Activated CD4-positive, alpha-beta T cell treated with anti-CD3 and anti-CD28 coated beads, Interleukin-2, amount 10 ng/mL, durations not matched to agents 24 days and 14 days (primary cell): ENCODE data around the gene UBTF. TPM values are rescaled to one million over a fixed set of nuclear protein-coding genes. Genes with fewer than 3 reads are reported as not detected.

Source experiments
- DNase-seq: peaks from one replicate; pipeline ENCODE4 v3.0.0; 2022
- H3K27ac Mint-ChIP-seq: one replicate; pipeline ENCODE4 v1.8.0; 2022; ENCODE audit warnings: mild to moderate bottlenecking, mixed read lengths
- H3K27me3 Mint-ChIP-seq: one replicate; pipeline ENCODE4 v1.8.0; 2022; ENCODE audit warnings: mixed read lengths
- H3K36me3 Mint-ChIP-seq: one replicate; pipeline ENCODE4 v1.8.0; 2022; ENCODE audit warnings: low read depth, mild to moderate bottlenecking, mixed read lengths
- H3K4me1 Mint-ChIP-seq: one replicate; pipeline ENCODE4 v1.8.0; 2021; ENCODE audit warnings: mixed read lengths
- H3K4me3 Mint-ChIP-seq: one replicate; pipeline ENCODE4 v1.8.0; 2022; ENCODE audit warnings: mild to moderate bottlenecking, moderate library complexity, mixed read lengths
- H3K9me3 Mint-ChIP-seq: one replicate; pipeline ENCODE4 v1.8.0; 2021; ENCODE audit warnings: mixed read lengths
- intact Hi-C: fragments of 100-400 bp; cut with micrococcal nuclease; formaldehyde crosslinking; loops from one replicate; pipeline ENCODE4 v1.15.1; 2023
- total RNA-seq: library from RNA; stranded (reverse); gene quantifications from 2 replicates; pipeline ENCODE4 v1.2.3, GENCODE V29; 2022

UBTF gene
- total RNA-seq, 1 donor from 2014 or later = 195 TPM

DNA sequence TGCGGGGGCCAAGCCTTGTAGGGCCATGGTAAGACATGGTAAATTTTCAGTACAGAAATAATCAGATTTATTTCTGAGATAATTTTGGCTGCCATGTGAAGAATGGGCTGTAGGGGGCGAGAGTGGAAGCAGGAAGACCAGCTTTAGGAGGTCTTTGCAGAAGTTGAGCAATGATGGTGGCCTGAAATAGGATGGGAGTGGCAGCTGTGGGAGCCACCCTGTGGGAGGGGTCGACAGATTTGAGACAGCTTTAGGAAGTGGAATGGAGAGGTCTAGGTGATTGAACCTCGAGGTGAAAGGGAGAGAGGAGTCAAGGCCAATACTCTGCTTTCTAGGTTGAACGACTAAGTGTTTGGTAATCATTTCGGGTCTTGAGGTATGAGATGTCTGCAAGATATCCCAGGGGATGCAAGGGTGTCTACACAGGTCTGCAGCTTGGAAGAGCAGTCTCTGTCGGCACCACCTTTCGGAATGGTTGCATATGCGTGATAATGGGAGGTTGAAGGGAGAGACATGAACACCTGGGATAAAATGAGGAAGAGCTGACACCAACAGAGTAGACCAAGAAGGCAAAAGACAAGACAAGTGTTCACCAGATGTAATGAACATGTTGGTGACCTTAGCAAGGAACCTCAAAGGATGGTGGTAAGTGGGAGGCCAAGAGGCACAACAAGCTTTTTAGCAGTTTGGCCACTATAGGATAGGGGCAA lies 15.6 kb downstream of the UBTF start:
- H3K4me1 Mint-ChIP-seq = peaks cover 42% of the 10 kb centered on the region
- intact Hi-C loops = no loop called here
- no peaks in the 10 kb centered on the region for H3K27me3 Mint-ChIP-seq
- H3K36me3 Mint-ChIP-seq = peaks cover 26% of the 10 kb centered on the region
- peak overlapping the region; percentile 73 for H3K27ac Mint-ChIP-seq
- DNase-seq = peak; percentile 87
- H3K9me3 Mint-ChIP-seq = no peaks in the 10 kb centered on the region
- H3K4me3 Mint-ChIP-seq = peak overlapping the region; percentile 11

DNA sequence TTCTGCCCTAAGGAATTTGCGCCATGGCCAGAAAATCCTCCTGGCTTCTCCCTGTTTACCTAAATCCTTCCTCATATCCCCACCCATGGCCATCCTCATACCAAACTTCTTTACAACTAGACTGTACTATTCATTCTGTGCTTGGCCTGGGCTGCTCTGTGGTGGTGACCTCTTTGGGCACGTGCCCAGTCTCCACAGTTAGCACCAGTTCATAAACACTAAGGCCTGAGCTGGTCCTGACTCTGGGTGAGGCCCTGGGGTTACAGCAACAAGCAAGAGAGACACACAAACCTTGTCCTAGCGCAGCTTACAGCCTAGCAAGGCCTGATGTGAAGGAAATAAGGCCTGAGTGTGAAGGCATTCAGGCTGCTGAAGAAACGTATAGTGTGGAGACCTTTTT lies 16.7 kb downstream of the UBTF start:
- no peaks in the 10 kb centered on the region for H3K9me3 Mint-ChIP-seq
- intact Hi-C loops = no loop called here
- peak overlapping the region; percentile 57 for H3K4me3 Mint-ChIP-seq
- H3K27me3 Mint-ChIP-seq = no peaks in the 10 kb centered on the region
- H3K4me1 Mint-ChIP-seq = peaks cover 42% of the 10 kb centered on the region
- peak overlapping the region; percentile 23 for H3K27ac Mint-ChIP-seq
- no peak for DNase-seq
- peaks cover 22% of the 10 kb centered on the region for H3K36me3 Mint-ChIP-seq

DNA sequence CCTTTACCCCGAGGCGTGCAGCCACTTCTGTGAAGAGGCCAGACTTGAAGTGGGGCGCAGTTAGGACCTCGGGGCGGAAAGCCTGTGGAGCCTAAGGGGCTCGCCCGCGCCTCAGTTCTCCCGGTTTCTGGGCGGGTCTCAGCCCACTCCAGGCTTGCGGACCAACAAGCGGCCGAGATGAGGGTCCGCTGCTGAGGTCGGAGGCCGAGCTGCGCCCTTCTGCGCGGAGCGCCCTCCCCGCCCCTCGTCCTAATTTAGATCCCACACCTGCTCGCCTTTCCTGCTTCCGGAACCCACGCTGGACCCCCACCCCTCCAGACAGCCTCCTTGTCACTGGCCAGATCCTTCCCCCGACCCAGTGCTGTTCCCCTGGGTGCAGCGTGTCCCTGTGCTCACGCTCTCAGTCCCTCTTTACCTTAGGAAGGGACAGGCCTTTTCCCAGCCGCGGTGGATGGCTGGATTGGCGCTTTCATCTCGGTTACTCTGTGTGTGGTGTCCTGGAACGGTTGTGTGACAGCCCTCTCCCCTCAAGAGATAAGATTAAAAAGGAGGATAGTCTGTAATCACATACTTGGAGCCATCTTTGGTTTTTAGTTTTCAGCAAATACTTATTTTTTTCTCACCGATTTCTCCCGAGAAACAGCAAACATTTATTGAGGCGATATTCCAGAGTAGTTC lies 18.9 kb downstream of the UBTF start:
- H3K27ac Mint-ChIP-seq = peak overlapping the region; percentile 96
- no peaks in the 10 kb centered on the region for H3K27me3 Mint-ChIP-seq

DNA sequence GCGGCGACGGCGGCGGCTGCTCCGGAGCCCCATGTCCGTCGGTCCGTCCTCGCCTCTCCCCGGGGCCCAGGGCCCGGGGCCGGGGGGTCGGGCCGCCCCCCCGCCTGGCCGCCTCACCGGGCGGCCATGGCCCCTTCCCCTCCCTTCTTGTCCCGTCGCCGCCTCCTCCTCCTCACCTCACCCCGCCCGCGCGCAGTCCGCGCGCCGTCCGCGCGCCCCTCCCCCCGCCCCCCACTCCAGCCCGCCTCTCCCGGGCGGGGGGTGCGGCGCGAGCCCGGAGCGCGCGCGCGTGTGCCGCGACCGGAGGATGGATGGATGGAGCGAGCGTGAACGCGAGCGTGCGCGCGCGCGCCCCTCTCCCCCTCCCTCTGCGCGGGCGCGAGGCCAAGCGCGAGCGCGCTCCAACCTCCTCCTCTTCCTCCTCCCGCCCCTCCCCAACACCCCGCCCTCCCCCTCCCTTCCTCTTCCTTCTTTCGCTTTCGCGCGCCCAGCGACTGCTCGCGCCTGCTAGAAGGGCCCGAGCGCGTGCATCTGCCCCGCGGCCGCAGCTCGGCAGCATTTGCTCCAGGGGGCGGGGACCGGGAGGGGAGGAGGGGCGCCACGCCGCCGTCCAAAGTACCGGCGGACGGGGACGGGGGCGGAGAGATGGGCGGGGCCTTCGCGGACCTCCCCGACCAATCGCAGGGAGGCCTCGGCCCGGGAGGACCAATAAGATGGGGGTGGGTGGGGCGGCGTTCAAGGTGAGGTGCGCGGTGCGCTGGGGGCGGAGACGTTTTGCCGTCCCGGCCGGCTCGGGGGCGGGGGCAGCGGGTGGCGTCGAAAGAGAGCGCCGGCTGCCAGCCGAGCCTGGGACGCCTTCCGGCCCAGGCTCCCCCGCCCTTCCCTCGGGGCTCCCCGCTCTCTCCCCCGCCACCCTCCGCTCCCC lies 19.7 kb downstream of the UBTF start, which contains the start of gene ATXN7L3:
TSS of gene ATXN7L3 (minus strand) at position 332 of the 925 bp plus-strand sequence. CDS start 1,814 bp downstream, outside the sequence.
- Mint-ChIP-seq H3K4me3 (peak within 1 kb of the TSS; percentile 91), H3K27me3 (no peaks in the 10 kb centered on the region), H3K4me1 (peaks cover 43% of the 10 kb centered on the region), H3K36me3 (peaks cover 28% of the 10 kb centered on the region), H3K27ac (peak within 1 kb of the TSS; percentile 96), H3K9me3 (no peaks in the 10 kb centered on the region)
- intact Hi-C loops = loop anchor here (1.0 kb wide), 4 partner anchors 10 to 145 kb away; partner anchors contain the start of gene GRN
- peak; percentile 99 for DNase-seq

More for the DNA sequence above, 18.9 kb downstream of the UBTF start:
- H3K36me3 Mint-ChIP-seq = peaks cover 24% of the 10 kb centered on the region
- intact Hi-C loops = loop anchor here (1.0 kb wide), 4 partner anchors 10 to 145 kb away; partner anchors contain the start of gene GRN
- H3K9me3 Mint-ChIP-seq = no peaks in the 10 kb centered on the region
- no peak for DNase-seq
- peaks cover 44% of the 10 kb centered on the region for H3K4me1 Mint-ChIP-seq
- peak overlapping the region; percentile 91 for H3K4me3 Mint-ChIP-seq

DNA sequence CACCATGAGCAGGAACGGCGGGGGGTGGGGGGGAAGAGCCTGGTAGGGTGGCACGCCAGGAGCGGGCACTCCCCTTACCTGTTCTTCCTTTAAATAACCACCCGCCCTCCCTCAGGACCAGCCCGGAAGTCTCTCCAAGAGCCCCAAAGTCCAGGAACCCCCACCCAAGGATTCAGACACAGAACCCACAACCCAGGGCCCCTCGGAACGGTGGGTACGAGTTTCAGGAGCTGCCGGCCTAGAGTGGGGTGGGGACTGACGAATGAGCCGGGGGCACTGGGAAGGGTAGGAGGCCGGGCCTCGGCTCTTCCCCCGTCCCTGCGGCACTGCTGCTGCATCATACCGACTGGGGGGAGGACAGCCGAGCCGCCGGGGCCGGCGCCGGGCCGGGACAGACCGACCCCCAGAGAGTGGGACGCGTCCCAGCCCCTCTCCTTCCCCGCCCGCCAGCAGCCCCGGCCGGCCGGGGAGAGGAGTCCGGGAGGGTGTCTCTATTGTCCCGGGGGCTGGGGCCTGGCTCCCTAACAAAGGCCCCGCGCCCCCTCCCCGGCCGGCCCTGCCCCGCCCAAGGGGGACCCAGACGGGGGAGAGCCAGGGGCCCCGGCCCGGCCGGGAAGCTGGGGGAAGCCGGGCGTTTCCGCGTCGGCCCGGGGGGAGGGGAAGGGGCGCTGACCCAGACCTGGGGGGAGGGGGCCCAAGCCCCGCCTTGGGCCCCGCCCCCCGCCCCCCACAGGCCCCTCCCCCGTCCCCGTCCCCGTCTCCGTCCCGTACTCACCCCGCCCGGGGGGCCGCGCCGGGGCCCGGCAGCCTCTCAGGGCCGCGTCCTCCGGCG lies 20.5 kb downstream of the UBTF start:
- Mint-ChIP-seq H3K4me3 (peak overlapping the region; percentile 91), H3K36me3 (peaks cover 35% of the 10 kb centered on the region), H3K4me1 (peaks cover 36% of the 10 kb centered on the region), H3K27me3 (no peaks in the 10 kb centered on the region), H3K9me3 (no peaks in the 10 kb centered on the region), H3K27ac (peak overlapping the region; percentile 87)
- intact Hi-C loops = loop anchor here (1.0 kb wide), 1 partner anchor 12 kb away; no protein-coding TSS in a partner anchor
- peak; percentile 88 for DNase-seq

DNA sequence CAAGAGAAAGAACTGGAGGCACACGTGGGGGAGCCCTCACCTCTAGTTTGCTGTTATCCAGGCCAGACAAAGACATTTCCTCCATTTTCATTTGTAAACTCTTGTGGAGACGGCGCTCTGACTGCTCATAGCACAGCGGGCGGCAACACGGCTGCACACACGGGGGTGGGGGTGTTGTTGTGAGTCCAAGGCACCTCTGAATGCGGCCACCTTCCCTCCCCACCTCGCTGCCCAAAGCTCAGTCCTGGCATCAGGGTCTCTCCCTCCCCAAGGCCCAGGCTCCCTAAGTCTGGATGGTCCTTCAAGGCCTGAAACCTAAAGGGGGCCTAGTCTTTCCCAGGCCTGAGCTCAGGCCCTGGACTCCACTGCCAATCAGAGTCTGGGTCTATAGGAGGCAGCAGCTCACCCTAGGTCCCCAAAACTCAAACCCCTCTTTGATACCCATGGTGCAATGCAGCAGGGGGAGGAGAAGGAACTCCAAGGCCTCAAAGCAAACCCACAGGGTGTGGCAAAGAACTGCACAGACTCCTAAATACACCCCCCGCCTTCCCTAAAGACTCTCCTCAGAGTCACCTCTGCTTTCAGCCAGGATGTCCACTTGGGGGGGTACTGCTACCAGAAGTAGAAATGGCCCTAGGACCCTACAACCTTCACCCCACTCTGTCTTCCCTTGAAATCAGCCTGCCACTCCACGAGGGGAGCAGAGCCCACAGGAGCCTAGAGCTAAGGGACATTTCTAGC lies 21.3 kb downstream of the UBTF start:
- Mint-ChIP-seq H3K9me3 (no peaks in the 10 kb centered on the region), H3K27me3 (no peaks in the 10 kb centered on the region), H3K36me3 (peaks cover 38% of the 10 kb centered on the region), H3K27ac (peak overlapping the region; percentile 87), H3K4me3 (peak overlapping the region; percentile 91), H3K4me1 (peaks cover 28% of the 10 kb centered on the region)
- DNase-seq = peak; percentile 90
- intact Hi-C loops = loop anchor here (1.0 kb wide), 1 partner anchor 11 kb away; no protein-coding TSS in a partner anchor

DNA sequence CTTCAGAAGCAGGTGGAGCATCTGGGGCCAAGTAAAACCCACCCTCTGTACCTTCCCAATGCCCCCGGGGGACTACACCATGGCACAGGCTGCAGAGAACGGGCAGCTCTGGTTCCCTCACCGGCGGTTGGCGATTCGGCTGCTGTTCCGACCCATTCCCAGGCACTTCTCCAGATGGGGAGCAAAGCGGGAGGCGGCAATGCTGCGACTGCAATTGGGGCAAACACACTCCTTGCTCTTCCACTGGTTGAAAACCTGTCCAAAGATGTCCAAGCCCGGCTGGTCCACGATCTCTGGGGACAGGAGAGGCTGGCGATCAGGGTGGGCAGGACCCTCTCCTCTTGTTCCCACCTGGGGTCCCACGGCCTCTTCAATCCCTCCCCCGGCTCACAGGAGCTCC lies 22.4 kb downstream of the UBTF start:
- no peak overlapping the region for H3K27ac Mint-ChIP-seq
- H3K36me3 Mint-ChIP-seq = peaks cover 42% of the 10 kb centered on the region
- H3K4me3 Mint-ChIP-seq = peak overlapping the region; percentile 91
- no peaks in the 10 kb centered on the region for H3K27me3 Mint-ChIP-seq
- intact Hi-C loops = no loop called here
- no peaks in the 10 kb centered on the region for H3K9me3 Mint-ChIP-seq
- H3K4me1 Mint-ChIP-seq = peaks cover 23% of the 10 kb centered on the region
- DNase-seq = no peak

DNA sequence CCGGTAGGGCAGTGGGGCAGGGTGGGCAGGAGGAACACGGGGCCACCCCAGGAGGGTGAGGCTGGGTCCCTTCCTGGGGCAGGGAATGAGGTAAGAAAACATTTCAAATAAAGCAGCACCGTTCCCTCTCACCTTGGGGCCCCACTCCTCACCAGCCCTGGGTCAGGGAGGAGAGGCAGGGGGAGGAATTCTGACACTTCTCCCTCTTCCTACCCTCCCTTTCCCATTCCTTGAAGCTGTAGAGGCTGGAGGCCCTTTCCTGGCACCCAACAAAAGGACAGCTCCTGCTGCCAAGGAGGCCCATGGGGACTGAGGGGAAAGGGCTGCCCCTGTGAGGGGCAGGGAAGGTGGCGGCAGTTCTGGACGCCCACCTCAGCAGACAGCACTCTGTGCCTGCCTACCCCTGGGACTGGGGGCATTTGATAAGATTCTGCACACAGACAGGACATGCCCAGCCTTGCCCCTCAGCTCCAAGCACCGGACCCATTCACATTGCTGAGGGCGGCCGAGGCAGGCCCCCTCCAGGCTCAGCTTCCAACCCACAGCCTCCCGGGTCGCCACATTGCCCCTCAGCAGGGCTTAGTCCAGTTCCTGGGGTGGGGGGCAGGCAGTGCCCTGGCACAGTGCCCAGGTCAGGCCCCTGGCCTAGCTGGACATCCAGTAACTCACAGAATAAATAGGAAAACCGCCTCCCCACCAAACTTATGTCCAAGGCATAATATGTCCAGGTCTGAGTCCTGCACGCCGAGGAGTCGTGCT lies 26.0 kb downstream of the UBTF start:
- Mint-ChIP-seq H3K9me3 (no peaks in the 10 kb centered on the region), H3K27ac (no peak overlapping the region), H3K36me3 (peaks cover 58% of the 10 kb centered on the region), H3K4me1 (peaks cover 19% of the 10 kb centered on the region), H3K27me3 (no peaks in the 10 kb centered on the region), H3K4me3 (no peak overlapping the region)
- DNase-seq = no peak
- intact Hi-C loops = no loop called here

DNA sequence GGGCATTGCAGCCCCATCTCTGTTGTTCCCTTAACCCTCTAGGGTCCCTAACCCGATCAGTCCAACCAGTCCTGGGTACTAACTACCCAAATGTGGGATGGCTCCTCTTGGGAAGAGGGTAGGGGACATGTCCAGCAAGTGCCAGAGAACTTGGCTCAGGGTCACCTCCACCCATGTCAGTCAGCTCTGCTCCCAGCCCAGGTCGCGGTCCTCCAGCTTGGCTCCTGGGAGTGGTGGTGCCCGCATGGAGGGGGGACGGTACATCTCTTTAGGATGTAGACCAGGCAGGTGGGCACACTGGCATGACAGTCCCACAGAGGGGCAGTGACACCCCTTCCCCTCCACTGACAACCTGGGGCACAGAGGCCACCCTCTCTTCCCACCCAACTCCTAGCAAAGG lies 26.7 kb downstream of the UBTF start:
- Mint-ChIP-seq H3K4me1 (peaks cover 19% of the 10 kb centered on the region), H3K9me3 (no peaks in the 10 kb centered on the region), H3K27me3 (no peaks in the 10 kb centered on the region), H3K36me3 (peaks cover 52% of the 10 kb centered on the region), H3K4me3 (no peak overlapping the region), H3K27ac (no peak overlapping the region)
- no peak for DNase-seq
- intact Hi-C loops = no loop called here

DNA sequence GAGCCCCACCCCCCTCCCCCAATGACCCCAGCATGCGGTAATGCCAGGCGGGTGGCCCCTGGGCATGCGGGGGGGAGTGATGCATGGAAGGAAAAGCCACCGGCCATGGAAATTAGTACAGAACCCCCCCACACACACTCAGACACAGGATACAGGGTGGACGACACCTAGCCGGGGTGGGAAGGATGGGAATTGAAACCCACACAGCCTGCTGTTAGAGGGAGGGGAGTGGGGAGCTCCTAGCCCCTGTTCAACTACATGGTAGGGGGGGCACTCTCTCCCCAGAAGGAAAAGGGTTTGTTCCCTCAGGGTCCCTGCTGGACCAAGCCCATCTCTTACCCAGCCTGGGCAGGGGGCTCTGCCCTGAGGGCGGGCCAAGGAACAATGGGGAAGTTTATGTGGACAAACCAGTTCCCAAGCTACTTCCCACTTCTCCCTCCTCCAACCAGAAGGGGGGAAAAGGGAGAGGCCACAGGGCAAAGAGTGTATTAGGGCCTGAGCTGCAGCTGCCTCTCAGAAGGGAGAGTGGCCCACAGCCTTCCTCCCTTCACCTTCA lies 27.5 kb downstream of the UBTF start:
- Mint-ChIP-seq H3K4me3 (no peak overlapping the region), H3K4me1 (peaks cover 16% of the 10 kb centered on the region), H3K27me3 (no peaks in the 10 kb centered on the region), H3K36me3 (peaks cover 46% of the 10 kb centered on the region), H3K27ac (no peak overlapping the region), H3K9me3 (no peaks in the 10 kb centered on the region)
- intact Hi-C loops = no loop called here
- DNase-seq = no peak

DNA sequence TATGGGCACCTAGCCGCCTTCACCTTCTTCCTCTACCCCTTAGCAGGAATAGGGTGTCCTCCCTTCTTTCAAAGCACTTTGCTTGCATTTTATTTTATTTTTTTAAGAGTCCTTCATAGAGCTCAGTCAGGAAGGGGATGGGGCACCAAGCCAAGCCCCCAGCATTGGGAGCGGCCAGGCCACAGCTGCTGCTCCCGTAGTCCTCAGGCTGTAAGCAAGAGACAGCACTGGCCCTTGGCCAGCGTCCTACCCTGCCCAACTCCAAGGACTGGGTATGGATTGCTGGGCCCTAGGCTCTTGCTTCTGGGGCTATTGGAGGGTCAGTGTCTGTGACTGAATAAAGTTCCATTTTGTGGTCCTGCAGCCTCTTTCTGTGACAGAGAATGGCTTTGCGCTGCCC lies 28.1 kb downstream of the UBTF start:
- Mint-ChIP-seq H3K27ac (no peak overlapping the region), H3K9me3 (no peaks in the 10 kb centered on the region), H3K36me3 (peaks cover 44% of the 10 kb centered on the region), H3K4me1 (peaks cover 17% of the 10 kb centered on the region), H3K27me3 (no peaks in the 10 kb centered on the region), H3K4me3 (no peak overlapping the region)
- DNase-seq = no peak
- intact Hi-C loops = no loop called here

DNA sequence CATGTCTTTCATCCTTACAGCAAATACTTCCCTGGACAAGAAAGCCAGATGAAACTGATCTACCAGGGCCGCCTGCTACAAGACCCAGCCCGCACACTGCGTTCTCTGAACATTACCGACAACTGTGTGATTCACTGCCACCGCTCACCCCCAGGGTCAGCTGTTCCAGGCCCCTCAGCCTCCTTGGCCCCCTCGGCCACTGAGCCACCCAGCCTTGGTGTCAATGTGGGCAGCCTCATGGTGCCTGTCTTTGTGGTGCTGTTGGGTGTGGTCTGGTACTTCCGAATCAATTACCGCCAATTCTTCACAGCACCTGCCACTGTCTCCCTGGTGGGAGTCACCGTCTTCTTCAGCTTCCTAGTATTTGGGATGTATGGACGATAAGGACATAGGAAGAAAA lies 29.0 kb downstream of the UBTF start:
- Mint-ChIP-seq H3K4me3 (no peak overlapping the region), H3K4me1 (peaks cover 21% of the 10 kb centered on the region), H3K27me3 (no peaks in the 10 kb centered on the region), H3K27ac (no peak overlapping the region), H3K9me3 (no peaks in the 10 kb centered on the region), H3K36me3 (peaks cover 38% of the 10 kb centered on the region)
- intact Hi-C loops = no loop called here
- DNase-seq = no peak
